Small intestine (tissue), 7 donors: ENCODE results near the gene PRKAR1A. TPM values are rescaled to one million over a fixed set of nuclear protein-coding genes. Genes with fewer than 3 reads are reported as not detected.

ENCODE experiments used
- DNase-seq, 2 donors: peaks; one replicate each; pipeline versions ENCODE4 v3.0.0 to v3.0.0-alpha.2; 2013
- FAIRE-seq: peaks from 2 replicates; lab custom pipeline; 2012; peaks lifted over from hg19 to GRCh38; lab: Jason Lieb, UNC
- H3K27ac ChIP-seq, 3 donors: one replicate each; pipeline ENCODE4 v1.5.1; 2013; ENCODE audit warnings: low read length in 2 of 3, mild to moderate bottlenecking in 2 of 3, control low read depth in 1 of 3, inconsistent platforms in 1 of 3, low read depth in 1 of 3, moderate library complexity in 1 of 3
- H3K27me3 ChIP-seq, 3 donors: one replicate each; pipeline ENCODE4 v1.6.1; 2013; ENCODE audit warnings: low read length in 3 of 3, inconsistent platforms in 1 of 3; ENCODE audit not compliant: control insufficient read depth in 3 of 3, insufficient read depth in 3 of 3
- H3K36me3 ChIP-seq, 3 donors: one replicate each; pipeline ENCODE4 v1.6.1; 2013; ENCODE audit warnings: low read length in 3 of 3, inconsistent platforms in 1 of 3, low read depth in 1 of 3, mild to moderate bottlenecking in 1 of 3, moderate library complexity in 1 of 3; ENCODE audit not compliant: control insufficient read depth in 3 of 3, insufficient read depth in 2 of 3
- H3K4me1 ChIP-seq, 3 donors: one replicate each; pipeline ENCODE4 v1.6.1; 2013; ENCODE audit warnings: low read length in 2 of 3, inconsistent platforms in 1 of 3, low read depth in 1 of 3, mild to moderate bottlenecking in 1 of 3, moderate library complexity in 1 of 3; ENCODE audit not compliant: control insufficient read depth in 3 of 3, insufficient read depth in 2 of 3
- H3K4me3 ChIP-seq, 3 donors: one replicate each; pipeline ENCODE4 v1.5.1; 2013; ENCODE audit warnings: low read length in 3 of 3, control low read depth in 1 of 3, inconsistent platforms in 1 of 3, low read depth in 1 of 3, mild to moderate bottlenecking in 1 of 3, moderate library complexity in 1 of 3
- H3K9me3 ChIP-seq, 2 donors: one replicate each; pipeline ENCODE4 v1.6.1; 2013; ENCODE audit warnings: low read depth in 1 of 2, low read length in 1 of 2; ENCODE audit not compliant: control insufficient read depth in 2 of 2, insufficient read depth in 1 of 2
- whole genome bisulfite sequencing, 3 donors: extraction: QIAGEN DNeasy Blood & Tissue Kit; methylation state at CpG; one replicate each; pipeline ENCODE4 v1.1.7; 2013; 5-methylcytosine and 5-hydroxymethylcytosine counted together
- polyA plus RNA-seq, 4 donors: library from polyadenylated mRNA; stranded (reverse) in 3 of 4; unstranded in 1 of 4; fragments of 200-250 nt in 3 of 4; fragments of 120-200 nt in 1 of 4; gene quantifications; one replicate each; pipeline versions ENCODE4 v1.2.1 to v1.2.3, GENCODE V29; 2013
- donor health status: healthy with polysubstance abuse.
- donor health status: control.
- donor health status: control.
- donor health status: Bipolar disorder and iron deficiency.
- donor health status: healthy.

The PRKAR1A gene
- polyA plus RNA-seq, 4 donors: 22.4 to 124 (median 47.2) TPM

DNA sequence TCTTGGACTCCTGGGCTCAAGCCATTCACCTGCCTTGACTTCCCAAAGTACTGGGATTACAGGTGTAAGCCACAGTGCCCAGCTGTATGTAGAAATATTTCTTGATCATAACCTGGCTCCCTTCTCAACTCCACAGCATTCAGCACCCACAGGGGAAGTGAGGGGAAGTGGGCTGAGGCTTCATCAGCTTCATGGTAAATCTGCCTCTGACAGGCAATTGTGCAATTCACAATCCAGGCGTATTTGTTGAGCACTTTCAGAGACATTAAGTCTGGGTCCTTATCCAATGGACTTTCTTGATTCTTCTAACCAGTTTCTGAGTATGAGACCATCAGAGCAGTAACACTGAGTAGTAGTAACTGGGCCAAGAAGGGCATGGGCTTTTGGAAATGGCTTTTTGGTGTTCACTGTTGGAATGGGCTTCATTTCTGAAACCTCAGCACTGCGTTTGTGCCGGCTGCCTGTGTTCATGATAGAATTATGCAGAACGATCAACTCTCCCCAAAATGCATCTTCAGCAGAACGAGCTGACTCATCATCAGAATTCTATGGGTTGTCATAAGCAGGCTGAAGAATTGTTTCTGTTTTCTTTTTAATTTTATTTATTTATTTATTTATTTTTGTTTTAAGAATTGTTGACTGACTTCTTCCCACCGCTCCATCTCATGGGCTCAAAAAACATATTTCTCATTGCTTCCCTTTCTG, 60.1 kb downstream of the PRKAR1A start:
- no peaks in the 10 kb centered on the region for H3K4me1 ChIP-seq
- no peaks in the 10 kb centered on the region for H3K9me3 ChIP-seq
- no peaks in the 10 kb centered on the region for H3K36me3 ChIP-seq
- no peak overlapping the region for H3K4me3 ChIP-seq
- no peak for DNase-seq
- peaks cover 0 to 2% (median 0%) of the 10 kb centered on the region in 3 donors for H3K27me3 ChIP-seq
- WGBS, 3 donors: 79 to 89% (median 85%) methylated on average over 6 of the region's 6 CpGs
- H3K27ac ChIP-seq: no peak overlapping the region
- no peak for FAIRE-seq

DNA sequence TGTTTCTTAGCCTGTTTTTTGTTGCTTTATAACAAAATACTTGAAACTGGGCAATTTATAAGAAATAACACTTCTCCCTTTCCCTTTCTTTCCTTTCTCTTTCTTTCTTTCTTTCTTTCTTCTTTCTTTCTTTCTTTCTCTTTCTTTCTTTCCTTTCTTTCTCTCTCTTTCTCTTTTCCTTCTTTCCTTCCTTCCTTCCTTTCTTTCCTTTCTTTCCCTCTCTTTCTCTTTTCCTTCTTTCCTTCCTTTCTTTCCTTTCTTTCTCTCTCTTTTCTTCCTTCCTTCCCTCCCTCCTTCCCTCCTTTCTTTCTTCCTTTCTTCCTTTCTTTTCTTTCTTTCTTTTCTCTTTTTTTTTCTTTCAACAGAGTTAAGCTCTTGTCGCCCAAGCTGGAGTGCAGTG, 61.1 kb downstream of the PRKAR1A start:
- FAIRE-seq: no peak
- WGBS, 3 donors: 83 to 100% (median 91%) methylated on average over 1 of the region's 1 CpG
- no peak for DNase-seq

DNA sequence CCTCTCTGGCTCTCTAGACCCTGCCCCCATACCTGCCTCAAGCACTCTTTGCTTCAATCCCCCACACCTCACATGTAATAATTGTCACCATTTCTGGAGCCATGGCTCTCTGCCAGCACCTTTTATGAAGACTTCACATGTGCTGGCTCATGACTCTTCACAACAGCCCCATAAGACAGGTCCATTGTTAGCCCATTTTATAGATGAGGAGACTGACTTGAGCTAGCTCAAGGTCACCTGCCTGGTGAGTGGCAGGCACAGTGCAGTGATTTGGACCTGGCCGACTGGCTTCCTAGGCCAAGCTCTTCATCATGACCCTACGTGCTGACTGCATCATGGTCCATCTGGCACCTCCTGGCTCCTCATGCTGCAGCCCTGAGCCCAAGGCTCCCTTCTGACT, 63.9 kb downstream of the PRKAR1A start:
- FAIRE-seq (no peak), DNase-seq (no peak)
- 99 to 100% (median 100%) methylated on average over 2 of the region's 2 CpGs for WGBS, 3 donors
- Histone ChIP-seq H3K27ac (peak overlapping the region in 1 of 3 donors; percentile 61), H3K4me1 (no peaks in the 10 kb centered on the region), H3K4me3 (no peak overlapping the region), H3K9me3 (no peaks in the 10 kb centered on the region), H3K27me3 (peaks cover 0 to 2% (median 0%) of the 10 kb centered on the region in 3 donors), H3K36me3 (no peaks in the 10 kb centered on the region)

More for the DNA sequence above, 61.1 kb downstream of the PRKAR1A start:
- Histone ChIP-seq H3K27ac (no peak overlapping the region), H3K36me3 (no peaks in the 10 kb centered on the region), H3K4me1 (no peaks in the 10 kb centered on the region), H3K27me3 (peaks cover 0 to 2% (median 0%) of the 10 kb centered on the region in 3 donors), H3K9me3 (no peaks in the 10 kb centered on the region), H3K4me3 (no peak overlapping the region)

DNA sequence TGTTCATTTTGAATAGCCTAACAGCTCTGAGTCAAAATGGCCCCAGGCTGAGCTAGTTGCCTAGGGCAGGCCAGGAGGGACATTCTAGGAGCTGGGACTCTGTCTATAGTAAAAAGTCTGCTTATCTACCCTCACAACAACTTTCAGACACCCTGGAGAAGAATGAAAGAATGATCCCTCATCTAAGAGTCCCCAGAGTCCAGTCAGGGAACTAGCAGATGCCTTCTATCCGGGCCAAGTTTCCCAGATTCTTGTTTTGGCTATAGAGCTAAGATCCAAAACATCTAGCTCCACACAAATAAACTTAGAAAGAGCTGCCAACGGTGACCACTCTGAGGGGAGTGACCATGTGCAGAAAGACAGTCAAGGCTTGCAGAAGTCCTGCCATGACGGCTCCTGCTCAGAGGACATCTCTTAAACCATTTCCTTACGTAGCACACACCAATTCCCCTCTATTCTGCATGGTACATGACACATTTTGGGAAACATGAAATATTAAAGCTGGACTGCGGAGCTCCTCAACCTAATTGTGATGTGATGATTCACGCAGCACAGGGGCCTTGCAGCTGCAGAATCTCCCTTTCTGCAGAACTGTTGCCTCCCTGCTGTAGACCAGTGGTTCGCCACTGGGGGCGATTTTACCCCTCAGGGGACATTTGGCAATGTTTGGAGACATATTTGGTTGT, 64.7 kb downstream of the PRKAR1A start:
- no peak overlapping the region for H3K27ac ChIP-seq
- peaks cover 0 to 2% (median 0%) of the 10 kb centered on the region in 3 donors for H3K27me3 ChIP-seq
- FAIRE-seq: no peak
- H3K4me1 ChIP-seq: no peaks in the 10 kb centered on the region
- DNase-seq: no peak
- H3K4me3 ChIP-seq: no peak overlapping the region
- 64 to 83% (median 75%) methylated on average over 8 of the region's 8 CpGs for WGBS, 3 donors
- H3K9me3 ChIP-seq: no peaks in the 10 kb centered on the region
- no peaks in the 10 kb centered on the region for H3K36me3 ChIP-seq

GRCh38 chr17:68577497-68577821, 65.2 kb downstream of the PRKAR1A start:
- FAIRE-seq (no peak), DNase-seq (no peak)
- Histone ChIP-seq H3K27ac (no peak overlapping the region), H3K4me1 (no peaks in the 10 kb centered on the region), H3K36me3 (no peaks in the 10 kb centered on the region), H3K9me3 (no peaks in the 10 kb centered on the region), H3K27me3 (no peaks in the 10 kb centered on the region), H3K4me3 (no peak overlapping the region)
- whole genome bisulfite sequencing, 3 donors: 60 to 79% (median 79%) methylated on average over 3 of the region's 3 CpGs

- no peaks in the 10 kb centered on the region for H3K36me3 ChIP-seq
- FAIRE-seq (no peak), DNase-seq (no peak)
- H3K9me3 ChIP-seq: no peaks in the 10 kb centered on the region
- H3K27me3 ChIP-seq: no peaks in the 10 kb centered on the region
- no peak overlapping the region for H3K27ac ChIP-seq
- WGBS, 3 donors: 89 to 92% (median 91%) methylated on average over 3 of the region's 3 CpGs
- H3K4me3 ChIP-seq: no peak overlapping the region
- no peaks in the 10 kb centered on the region for H3K4me1 ChIP-seq
These were observed 66.0 kb downstream of the PRKAR1A start for GRCh38 chr17:68578236-68578635.

GRCh38 chr17:68579194-68579927, 67.1 kb downstream of the PRKAR1A start:
- Histone ChIP-seq H3K27ac (no peak overlapping the region), H3K36me3 (no peaks in the 10 kb centered on the region), H3K9me3 (no peaks in the 10 kb centered on the region), H3K27me3 (no peaks in the 10 kb centered on the region), H3K4me3 (no peak overlapping the region), H3K4me1 (no peaks in the 10 kb centered on the region)
- no peak for FAIRE-seq
- no peak for DNase-seq
- WGBS, 3 donors: 80 to 87% (median 85%) methylated on average over 8 of the region's 8 CpGs

DNA sequence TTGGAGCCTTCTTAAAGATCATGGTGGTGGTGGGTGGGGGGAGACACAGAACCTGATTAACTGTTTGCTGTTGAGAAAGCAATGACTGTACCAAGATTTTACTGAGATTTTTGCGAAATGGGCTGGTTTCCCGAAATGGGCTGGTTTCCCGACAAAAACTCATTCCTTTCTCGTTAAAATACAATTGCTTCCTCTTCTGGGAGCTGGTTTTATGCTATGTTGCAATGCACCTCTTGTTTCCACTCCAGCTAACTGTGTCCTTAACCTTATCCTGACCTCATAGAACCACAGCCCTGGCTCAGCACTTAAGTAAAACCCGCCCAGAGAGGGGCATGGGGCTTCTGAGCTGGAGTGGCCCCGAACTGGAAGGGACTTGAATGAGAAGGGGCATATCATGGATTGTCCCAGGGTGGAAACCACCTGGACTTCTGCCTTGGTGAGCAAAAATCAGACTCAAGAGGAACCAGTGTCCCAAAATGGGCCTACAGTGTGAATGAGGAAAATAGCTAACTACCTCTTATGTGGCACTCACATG, 68.1 kb downstream of the PRKAR1A start:
- 68 to 81% (median 80%) methylated on average over 6 of the region's 6 CpGs for WGBS, 3 donors
- Histone ChIP-seq H3K9me3 (no peaks in the 10 kb centered on the region), H3K36me3 (no peaks in the 10 kb centered on the region), H3K4me1 (no peaks in the 10 kb centered on the region), H3K4me3 (no peak overlapping the region), H3K27ac (peak overlapping the region in 1 of 3 donors; percentile 32), H3K27me3 (no peaks in the 10 kb centered on the region)
- no peak for DNase-seq
- no peak for FAIRE-seq
